Epithelial cell of esophagus (primary cell): ENCODE results near the gene XKR3.
A peak's percentile ranks its signal among the peaks of the same experiment; 100 is the strongest.

ENCODE experiments used
- DNase-seq: peaks from one replicate; pipeline ENCODE4 v3.0.0; 2010; ENCODE audit warnings: low read depth
- H3K4me3 ChIP-seq: 2 replicates; pipeline ENCODE4 v1.5.1; 2011; ENCODE audit warnings: mild to moderate bottlenecking, low read length, control low read depth
- TF ChIP-seq, protein P1 (sequence below): IDR thresholded peaks from 2 replicates; pipeline ENCODE4 v1.5.1; 2011; ENCODE audit warnings: low read depth, mild to moderate bottlenecking, low read length, control low read depth, inconsistent platforms; ENCODE audit not compliant: insufficient read depth; ENCODE audit errors: missing control alignments

Gene XKR3

DNA sequence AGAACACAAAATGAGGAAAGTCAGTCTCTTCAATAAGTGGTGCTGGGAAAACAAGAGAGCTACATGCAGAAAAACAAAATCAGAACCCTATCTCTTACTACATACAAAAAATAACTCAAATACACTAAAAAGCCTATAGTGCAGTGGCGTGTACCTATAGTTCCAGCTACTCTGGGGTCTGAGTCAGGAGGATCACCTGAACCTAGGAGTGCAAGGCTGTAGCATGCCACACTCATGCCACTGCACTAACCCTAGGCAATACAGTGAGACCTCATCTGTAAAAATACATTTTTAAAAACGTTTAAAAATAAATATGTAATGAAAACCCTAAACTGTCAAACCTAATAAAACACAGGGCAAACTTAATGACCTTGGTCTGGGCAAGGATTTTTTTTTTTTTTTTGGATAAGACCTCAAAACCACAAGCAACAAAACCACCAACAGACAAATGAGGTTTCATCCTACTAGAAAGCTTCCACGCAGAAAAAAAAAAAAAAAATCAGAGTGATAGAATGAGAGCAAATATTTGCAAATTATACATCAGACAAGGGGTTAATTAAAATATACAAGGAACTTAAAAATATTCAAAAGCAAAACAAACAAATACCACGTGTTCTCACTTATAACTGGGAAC lies 35.2 kb downstream of the XKR3 start:
- TF ChIP-seq, protein P1, sequence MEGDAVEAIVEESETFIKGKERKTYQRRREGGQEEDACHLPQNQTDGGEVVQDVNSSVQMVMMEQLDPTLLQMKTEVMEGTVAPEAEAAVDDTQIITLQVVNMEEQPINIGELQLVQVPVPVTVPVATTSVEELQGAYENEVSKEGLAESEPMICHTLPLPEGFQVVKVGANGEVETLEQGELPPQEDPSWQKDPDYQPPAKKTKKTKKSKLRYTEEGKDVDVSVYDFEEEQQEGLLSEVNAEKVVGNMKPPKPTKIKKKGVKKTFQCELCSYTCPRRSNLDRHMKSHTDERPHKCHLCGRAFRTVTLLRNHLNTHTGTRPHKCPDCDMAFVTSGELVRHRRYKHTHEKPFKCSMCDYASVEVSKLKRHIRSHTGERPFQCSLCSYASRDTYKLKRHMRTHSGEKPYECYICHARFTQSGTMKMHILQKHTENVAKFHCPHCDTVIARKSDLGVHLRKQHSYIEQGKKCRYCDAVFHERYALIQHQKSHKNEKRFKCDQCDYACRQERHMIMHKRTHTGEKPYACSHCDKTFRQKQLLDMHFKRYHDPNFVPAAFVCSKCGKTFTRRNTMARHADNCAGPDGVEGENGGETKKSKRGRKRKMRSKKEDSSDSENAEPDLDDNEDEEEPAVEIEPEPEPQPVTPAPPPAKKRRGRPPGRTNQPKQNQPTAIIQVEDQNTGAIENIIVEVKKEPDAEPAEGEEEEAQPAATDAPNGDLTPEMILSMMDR = no peak
- no peak overlapping the region for H3K4me3 ChIP-seq
- no peak for DNase-seq

- no peak overlapping the region for H3K4me3 ChIP-seq
- TF ChIP-seq, protein P1 = peak; percentile 30
- no peak for DNase-seq
Measured at GRCh38 chr22:16783930-16784354, 41.3 kb downstream of the XKR3 start.

GRCh38 chr22:16783453-16783852 lies 41.8 kb downstream of the XKR3 start:
- no peak overlapping the region for H3K4me3 ChIP-seq
- no peak for DNase-seq
- TF ChIP-seq, protein P1 = no peak

DNA sequence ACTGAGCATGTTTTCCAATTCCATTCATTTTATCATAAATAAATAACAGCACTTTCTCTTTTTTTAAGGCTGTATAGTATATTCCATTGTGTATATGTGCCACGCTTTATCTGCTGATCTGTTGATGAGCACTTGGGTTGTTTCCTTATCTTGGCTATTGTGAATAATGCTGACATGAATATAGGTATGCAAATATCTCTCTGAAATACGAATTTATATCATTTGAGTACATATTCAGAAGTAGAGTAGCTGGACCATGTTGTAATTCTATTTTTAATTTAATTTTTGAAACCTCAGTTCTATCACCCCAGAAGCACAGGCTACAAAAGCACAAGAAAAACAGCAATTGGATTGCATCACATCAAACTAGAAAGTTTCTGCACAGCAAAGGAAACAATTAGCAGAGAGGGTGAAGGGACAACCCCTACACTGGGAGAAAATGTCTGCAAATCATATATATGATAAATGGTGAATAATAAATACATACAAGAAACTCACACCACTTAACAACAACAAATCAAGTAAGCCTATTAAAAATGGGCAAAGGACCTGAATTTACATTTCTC lies 43.4 kb downstream of the XKR3 start:
- no peak for DNase-seq
- H3K4me3 ChIP-seq = no peak overlapping the region
- TF ChIP-seq, protein P1 = no peak

DNA sequence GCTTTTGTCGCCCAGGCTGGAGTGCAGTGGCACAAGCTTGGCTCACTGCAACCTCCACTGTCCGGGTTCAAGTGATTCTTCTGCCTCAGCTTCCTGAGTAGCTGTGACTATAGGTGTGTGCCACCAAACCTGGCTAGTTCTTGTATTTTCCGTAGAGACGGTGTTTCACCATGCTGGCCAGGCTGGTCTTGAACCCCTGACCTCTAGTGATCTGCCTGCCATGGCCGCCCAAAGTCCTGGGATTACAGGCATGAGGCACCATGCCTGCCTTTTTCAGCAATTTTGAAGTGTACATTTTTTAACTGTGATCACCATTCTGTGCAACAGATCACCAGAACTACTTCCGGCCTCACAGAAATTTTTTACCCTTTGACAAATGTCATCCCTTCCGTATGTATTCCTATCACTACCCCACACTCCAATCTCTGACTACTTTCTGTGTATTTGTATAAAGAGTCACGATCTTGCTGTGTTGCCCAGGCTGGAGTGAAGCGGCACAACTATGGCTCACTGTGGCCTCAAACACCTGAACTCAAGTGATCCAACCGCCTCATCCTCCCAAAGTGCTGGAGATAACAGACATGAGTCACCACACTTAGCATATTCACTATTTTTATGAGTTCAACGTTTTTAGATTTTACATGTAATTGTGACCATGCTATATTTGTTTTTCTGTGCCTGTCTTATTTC lies 44.0 kb downstream of the XKR3 start:
- no peak overlapping the region for H3K4me3 ChIP-seq
- TF ChIP-seq, protein P1 = no peak
- no peak for DNase-seq

DNA sequence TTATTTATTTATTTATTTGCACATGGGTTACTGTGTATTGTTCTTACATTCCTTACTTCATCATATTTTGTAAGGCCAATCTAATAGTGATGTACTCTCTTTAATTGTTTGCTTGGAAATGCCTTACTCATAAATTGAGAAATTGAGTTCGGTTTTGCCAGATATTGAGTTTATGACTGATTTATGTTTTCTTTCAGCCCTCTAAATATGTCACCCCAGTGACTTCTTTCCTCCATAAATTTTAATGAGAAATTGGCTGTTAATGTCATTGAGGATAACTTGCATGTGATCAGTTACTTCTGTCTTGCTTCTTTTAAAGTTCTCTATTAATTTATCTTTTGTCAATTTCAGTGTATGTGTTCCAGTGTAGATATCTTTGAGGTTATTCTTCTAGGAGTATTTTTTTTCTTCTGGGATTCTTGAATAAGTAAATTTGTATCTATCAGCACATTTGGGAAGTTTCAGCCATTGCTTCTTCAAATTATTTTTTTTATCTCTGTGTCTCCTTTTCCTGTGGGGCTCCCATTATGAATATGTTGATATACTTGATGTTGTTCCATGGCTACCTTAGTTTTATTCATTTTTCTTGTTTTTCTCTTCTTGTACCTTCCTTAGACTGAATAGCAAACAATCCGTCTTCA lies 47.8 kb downstream of the XKR3 start:
- H3K4me3 ChIP-seq = no peak overlapping the region
- TF ChIP-seq, protein P1 = no peak

More for the DNA sequence above, 47.8 kb downstream of the XKR3 start:
- DNase-seq = no peak
